NCI-H69 (cell line): ENCODE measurements around the gene SCP2.

ENCODE experiments used
- DNase-seq: peaks from one replicate; lab custom pipeline; 2025; lab: John Stamatoyannopoulos, UW

Gene SCP2

GRCh38 chr1:53068314-53069099 lies 141.4 kb downstream of the SCP2 start:
- DNase-seq = no peak

- DNase-seq = no peak
Measured at GRCh38 chr1:53069265-53069662, 142.2 kb downstream of the SCP2 start.

- no peak for DNase-seq
Measured at GRCh38 chr1:53069663-53070327, 142.7 kb downstream of the SCP2 start.

- no peak for DNase-seq
Measured at GRCh38 chr1:53070621-53071020, 143.5 kb downstream of the SCP2 start.

- DNase-seq = no peak
Measured at GRCh38 chr1:53071167-53071865, 144.2 kb downstream of the SCP2 start.

- no peak for DNase-seq
Measured at GRCh38 chr1:53071915-53072314, 144.8 kb downstream of the SCP2 start.

- no peak for DNase-seq
Measured at GRCh38 chr1:53073287-53073686, 146.2 kb downstream of the SCP2 start.

GRCh38 chr1:53073868-53074311 lies 146.8 kb downstream of the SCP2 start:
- DNase-seq = peak; percentile 30

- no peak for DNase-seq
Measured at GRCh38 chr1:53074313-53075154, 147.5 kb downstream of the SCP2 start.

GRCh38 chr1:53075206-53075605 lies 148.1 kb downstream of the SCP2 start:
- no peak for DNase-seq

GRCh38 chr1:53075761-53076163 lies 148.7 kb downstream of the SCP2 start:
- no peak for DNase-seq

- DNase-seq = no peak
Measured at GRCh38 chr1:53076165-53076564, 149.1 kb downstream of the SCP2 start.

- no peak for DNase-seq
Measured at GRCh38 chr1:53076721-53077598, 149.9 kb downstream of the SCP2 start.

GRCh38 chr1:53077599-53077965 lies 150.5 kb downstream of the SCP2 start:
- DNase-seq = no peak

GRCh38 chr1:53078333-53079101 lies 151.4 kb downstream of the SCP2 start:
- DNase-seq = no peak

- DNase-seq = no peak
Measured at GRCh38 chr1:53079251-53079650, 152.2 kb downstream of the SCP2 start.

- no peak for DNase-seq
Measured at GRCh38 chr1:53080041-53080440, 153.0 kb downstream of the SCP2 start.

- DNase-seq = no peak
Measured at GRCh38 chr1:53080769-53081168, 153.7 kb downstream of the SCP2 start.

GRCh38 chr1:53081384-53082066 lies 154.4 kb downstream of the SCP2 start:
- DNase-seq = no peak
